ENCODE data around the gene C1orf35. TPM values are rescaled to one million over a fixed set of nuclear protein-coding genes. Genes with fewer than 3 reads are reported as not detected.

The C1orf35 gene
- total and polyA plus RNA-seq, 4 donors = 4.0 to 7.5 (median 6.4) TPM

DNA sequence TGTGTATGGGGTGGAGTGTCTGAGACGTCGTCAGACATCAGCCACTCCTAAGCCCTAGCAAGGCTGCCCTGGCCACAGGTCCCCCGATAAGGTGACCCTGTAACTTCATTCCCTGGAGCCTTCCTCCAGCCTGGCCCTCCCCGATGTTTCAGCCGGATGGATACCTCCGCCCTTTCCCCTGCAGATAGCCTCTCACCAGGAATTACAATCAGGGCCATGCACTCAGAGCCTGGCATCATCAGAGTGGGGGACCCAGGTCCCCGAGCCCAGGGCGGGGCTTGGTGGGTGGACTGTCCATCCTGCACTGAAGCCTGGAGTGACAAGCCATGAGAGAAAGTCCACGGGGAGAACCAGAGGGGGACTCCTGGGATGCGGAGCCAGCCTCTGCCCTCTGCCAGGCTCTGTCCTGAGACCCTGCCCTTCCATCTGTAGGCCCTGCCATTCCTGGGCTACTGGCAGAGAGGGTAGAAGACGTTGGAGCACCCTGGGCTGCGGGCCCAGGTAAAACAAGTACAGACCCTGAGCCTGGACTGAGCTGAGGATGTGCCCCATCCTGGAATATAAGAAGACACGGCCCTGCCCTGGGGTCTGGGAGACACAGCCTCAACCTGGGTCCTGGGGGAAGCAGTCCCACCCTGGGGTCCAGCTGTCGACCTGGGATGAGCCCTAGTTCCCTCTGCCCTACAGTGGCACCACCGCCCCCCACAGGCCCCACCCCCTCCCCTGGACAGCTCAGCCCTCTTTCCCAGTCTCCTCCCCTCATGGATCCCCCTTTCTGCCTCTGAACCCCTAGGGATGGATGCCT lies 37.4 kb downstream of the C1orf35 start:
- 73% methylated on average over 15 of the region's 15 CpGs for WGBS

DNA sequence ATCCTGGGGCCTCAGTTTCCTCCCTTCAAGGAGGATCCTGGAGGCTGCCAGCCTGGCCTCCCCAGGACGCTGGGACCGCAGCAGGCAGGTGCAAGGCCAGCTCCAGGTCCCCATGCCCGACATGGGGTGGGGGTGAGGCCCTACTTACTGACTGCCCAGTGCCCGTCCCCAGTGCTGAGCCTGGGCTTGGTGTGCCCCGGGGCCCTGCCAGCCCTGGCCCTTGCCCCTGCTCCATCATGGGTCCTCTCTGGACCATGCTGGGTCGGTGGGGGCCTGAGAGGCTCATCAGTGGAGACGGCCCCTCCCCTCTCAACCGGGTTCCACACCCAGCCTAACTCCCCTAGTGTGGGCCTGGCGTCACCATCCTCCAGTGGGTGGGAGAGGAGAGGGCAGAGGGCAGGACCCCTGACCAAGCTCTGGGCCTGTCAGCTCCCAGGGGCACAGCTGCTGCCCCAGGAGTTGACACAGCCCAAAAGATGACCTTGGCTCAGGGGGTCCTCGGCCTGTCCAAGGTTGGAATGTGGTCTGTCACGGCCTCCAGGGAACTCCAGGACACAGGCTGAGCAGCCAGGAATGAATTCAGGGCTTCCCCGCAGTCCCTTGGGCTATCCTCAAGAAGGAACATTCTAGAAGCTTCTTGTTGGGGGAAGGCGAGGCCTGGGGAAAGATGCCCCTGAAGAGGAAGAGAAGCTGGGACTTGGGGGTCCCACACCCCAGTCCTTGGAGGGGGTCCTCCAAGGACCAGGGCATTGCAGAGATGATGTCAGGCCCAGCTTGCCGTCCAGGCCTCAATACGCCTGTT lies 38.2 kb downstream of the C1orf35 start:
- no peak overlapping the region for H3K4me3 ChIP-seq (ENCODE audit: low read depth in 1 of 3, low read length in 3 of 3)
- H3K27me3 ChIP-seq (ENCODE audit: control insufficient read depth in 4 of 4, insufficient read depth in 4 of 4, low read length in 3 of 4) = peaks cover 3 to 17% (median 4%) of the 10 kb centered on the region in 4 donors
- no peak for DNase-seq (ENCODE audit: low spot score)
- no peaks in the 10 kb centered on the region for H3K36me3 ChIP-seq (ENCODE audit: control insufficient read depth in 4 of 4, insufficient read depth in 3 of 4, low read depth in 1 of 4, low read length in 3 of 4)
- H3K4me1 ChIP-seq (ENCODE audit: control insufficient read depth in 4 of 4, insufficient read depth in 4 of 4, low read length in 3 of 4) = peaks cover 0 to 3% (median 0%) of the 10 kb centered on the region in 4 donors
- TF ChIP-seq, protein P1, sequence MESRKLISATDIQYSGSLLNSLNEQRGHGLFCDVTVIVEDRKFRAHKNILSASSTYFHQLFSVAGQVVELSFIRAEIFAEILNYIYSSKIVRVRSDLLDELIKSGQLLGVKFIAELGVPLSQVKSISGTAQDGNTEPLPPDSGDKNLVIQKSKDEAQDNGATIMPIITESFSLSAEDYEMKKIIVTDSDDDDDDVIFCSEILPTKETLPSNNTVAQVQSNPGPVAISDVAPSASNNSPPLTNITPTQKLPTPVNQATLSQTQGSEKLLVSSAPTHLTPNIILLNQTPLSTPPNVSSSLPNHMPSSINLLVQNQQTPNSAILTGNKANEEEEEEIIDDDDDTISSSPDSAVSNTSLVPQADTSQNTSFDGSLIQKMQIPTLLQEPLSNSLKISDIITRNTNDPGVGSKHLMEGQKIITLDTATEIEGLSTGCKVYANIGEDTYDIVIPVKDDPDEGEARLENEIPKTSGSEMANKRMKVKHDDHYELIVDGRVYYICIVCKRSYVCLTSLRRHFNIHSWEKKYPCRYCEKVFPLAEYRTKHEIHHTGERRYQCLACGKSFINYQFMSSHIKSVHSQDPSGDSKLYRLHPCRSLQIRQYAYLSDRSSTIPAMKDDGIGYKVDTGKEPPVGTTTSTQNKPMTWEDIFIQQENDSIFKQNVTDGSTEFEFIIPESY (IDR thresholded peaks at IDR 0.05) = no peak
- TF ChIP-seq HNF4A (conservative IDR thresholded peaks at IDR 0.05) (no peak), HNF4G (IDR thresholded peaks at IDR 0.05) (no peak), JUND (IDR thresholded peaks at IDR 0.05) (no peak), YY1 (IDR thresholded peaks at IDR 0.05) (no peak), RXRA (IDR thresholded peaks at IDR 0.05) (no peak), SP1 (IDR thresholded peaks at IDR 0.05) (no peak), FOXA2 (IDR thresholded peaks at IDR 0.05) (no peak)
- TF ChIP-seq, protein P2, sequence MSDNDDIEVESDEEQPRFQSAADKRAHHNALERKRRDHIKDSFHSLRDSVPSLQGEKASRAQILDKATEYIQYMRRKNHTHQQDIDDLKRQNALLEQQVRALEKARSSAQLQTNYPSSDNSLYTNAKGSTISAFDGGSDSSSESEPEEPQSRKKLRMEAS (IDR thresholded peaks at IDR 0.05) = no peak
- TF ChIP-seq, protein P3, sequence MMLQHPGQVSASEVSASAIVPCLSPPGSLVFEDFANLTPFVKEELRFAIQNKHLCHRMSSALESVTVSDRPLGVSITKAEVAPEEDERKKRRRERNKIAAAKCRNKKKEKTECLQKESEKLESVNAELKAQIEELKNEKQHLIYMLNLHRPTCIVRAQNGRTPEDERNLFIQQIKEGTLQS (IDR thresholded peaks at IDR 0.05) = no peak
- no peak overlapping the region for H3K9ac ChIP-seq (ENCODE audit: low read depth in 1 of 2, low read length in 2 of 2)
- no peak overlapping the region for H3K27ac ChIP-seq (ENCODE audit: low read depth in 1 of 2, low read length in 2 of 2)
- H3K9me3 ChIP-seq (ENCODE audit: control insufficient read depth in 4 of 4, low read length in 3 of 4) = peaks cover 0 to 2% (median 0%) of the 10 kb centered on the region in 4 donors
- 76% methylated on average over 15 of the region's 15 CpGs for WGBS

More for the DNA sequence above, 37.4 kb downstream of the C1orf35 start:
- peaks cover 2 to 17% (median 3%) of the 10 kb centered on the region in 4 donors for H3K27me3 ChIP-seq (ENCODE audit: control insufficient read depth in 4 of 4, insufficient read depth in 4 of 4, low read length in 3 of 4)
- H3K9me3 ChIP-seq (ENCODE audit: control insufficient read depth in 4 of 4, low read length in 3 of 4) = no peaks in the 10 kb centered on the region
- no peak overlapping the region for H3K4me3 ChIP-seq (ENCODE audit: low read depth in 1 of 3, low read length in 3 of 3)
- no peaks in the 10 kb centered on the region for H3K4me1 ChIP-seq (ENCODE audit: control insufficient read depth in 4 of 4, insufficient read depth in 4 of 4, low read length in 3 of 4)
- H3K9ac ChIP-seq (ENCODE audit: low read depth in 1 of 2, low read length in 2 of 2) = no peak overlapping the region
- no peaks in the 10 kb centered on the region for H3K36me3 ChIP-seq (ENCODE audit: control insufficient read depth in 4 of 4, insufficient read depth in 3 of 4, low read depth in 1 of 4, low read length in 3 of 4)
- TF ChIP-seq NR2F2 (IDR thresholded peaks at IDR 0.05) = no peak
- no peak for TF ChIP-seq HNF4G (IDR thresholded peaks at IDR 0.05)
- TF ChIP-seq RAD21 (IDR thresholded peaks at IDR 0.05) = no peak
- TF ChIP-seq, protein P2 (IDR thresholded peaks at IDR 0.05) = no peak
- TF ChIP-seq, protein P4, sequence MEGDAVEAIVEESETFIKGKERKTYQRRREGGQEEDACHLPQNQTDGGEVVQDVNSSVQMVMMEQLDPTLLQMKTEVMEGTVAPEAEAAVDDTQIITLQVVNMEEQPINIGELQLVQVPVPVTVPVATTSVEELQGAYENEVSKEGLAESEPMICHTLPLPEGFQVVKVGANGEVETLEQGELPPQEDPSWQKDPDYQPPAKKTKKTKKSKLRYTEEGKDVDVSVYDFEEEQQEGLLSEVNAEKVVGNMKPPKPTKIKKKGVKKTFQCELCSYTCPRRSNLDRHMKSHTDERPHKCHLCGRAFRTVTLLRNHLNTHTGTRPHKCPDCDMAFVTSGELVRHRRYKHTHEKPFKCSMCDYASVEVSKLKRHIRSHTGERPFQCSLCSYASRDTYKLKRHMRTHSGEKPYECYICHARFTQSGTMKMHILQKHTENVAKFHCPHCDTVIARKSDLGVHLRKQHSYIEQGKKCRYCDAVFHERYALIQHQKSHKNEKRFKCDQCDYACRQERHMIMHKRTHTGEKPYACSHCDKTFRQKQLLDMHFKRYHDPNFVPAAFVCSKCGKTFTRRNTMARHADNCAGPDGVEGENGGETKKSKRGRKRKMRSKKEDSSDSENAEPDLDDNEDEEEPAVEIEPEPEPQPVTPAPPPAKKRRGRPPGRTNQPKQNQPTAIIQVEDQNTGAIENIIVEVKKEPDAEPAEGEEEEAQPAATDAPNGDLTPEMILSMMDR (IDR thresholded peaks at IDR 0.05; ENCODE audit: low read depth, low read length, missing input control) = no peak
- TF ChIP-seq, protein P3 (IDR thresholded peaks at IDR 0.05) = no peak
- no peak for TF ChIP-seq RXRA (IDR thresholded peaks at IDR 0.05)
- no peak for TF ChIP-seq FOXA2 (IDR thresholded peaks at IDR 0.05)
- TF ChIP-seq HNF4A (conservative IDR thresholded peaks at IDR 0.05) = no peak
- DNase-seq (ENCODE audit: low spot score) = no peak
- no peak overlapping the region for H3K27ac ChIP-seq (ENCODE audit: low read depth in 1 of 2, low read length in 2 of 2)

Measured in liver (tissue), 9 donors.